ENCODE results near the gene SYCP2L. TPM values are rescaled to one million over a fixed set of nuclear protein-coding genes. Genes with fewer than 3 reads are reported as not detected.
"Not testable (repeated sequence)": the region's sequence is repeated elsewhere in the genome, so short reads cannot be mapped to it uniquely, and the experiment has no call there.

SYCP2L gene
- total and polyA plus RNA-seq, 2 donors (not counting 3 experiments of a cell fraction or from before 2014, with no cell fraction given), result not detected

DNA sequence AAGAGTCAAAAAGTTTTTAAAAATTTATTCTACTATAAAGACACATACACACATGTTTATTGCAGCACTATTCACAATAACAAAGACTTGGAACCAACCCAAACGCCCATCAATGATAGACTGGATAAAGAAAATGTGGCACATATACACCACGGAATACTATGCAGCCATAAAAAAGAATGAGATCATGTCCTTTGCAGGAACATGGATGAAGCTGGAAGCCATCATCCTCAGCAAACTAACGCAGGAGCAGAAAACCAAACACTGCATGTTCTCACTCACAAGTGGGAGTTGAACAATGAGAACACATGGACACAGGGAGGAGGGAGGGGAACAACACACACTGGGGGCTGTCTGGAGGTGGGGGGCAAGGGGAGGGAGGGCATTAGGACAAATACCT is 20.1 kb upstream of the SYCP2L start:
- dilution Hi-C loops (cut with MboI; ENCODE audit: extremely low pct_ligation_motif_present, low sequenced_read_pairs); BruUV-seq (replicated peaks); H3K4me2 ChIP-seq (ENCODE audit: insufficient read depth, low read length); FAIRE-seq; H4K20me1 ChIP-seq (replicated peaks; ENCODE audit: control insufficient read depth, extremely low read depth, insufficient read depth, low read length); H3K36me3 ChIP-seq (ENCODE audit: control insufficient read depth in 2 of 2, extremely low read depth in 1 of 2, insufficient read depth in 2 of 2, low read length in 2 of 2); intact Hi-C loops (cut with micrococcal nuclease); POLR2A ChIA-PET; H3K9ac ChIP-seq (replicated peaks; ENCODE audit: extremely low read depth, insufficient read depth, low read length); H3K27me3 ChIP-seq (ENCODE audit: control insufficient read depth in 2 of 2, insufficient read depth in 2 of 2, low read length in 2 of 2); H3K79me2 ChIP-seq (ENCODE audit: control insufficient read depth, insufficient read depth, low read length); H3K4me3 ChIP-seq (replicated peaks in 1 of 3; ENCODE audit: insufficient read depth in 1 of 3, low read depth in 1 of 3, low read length in 3 of 3); H3K9me1 ChIP-seq (replicated peaks; ENCODE audit: control insufficient read depth, extremely low read depth, insufficient read depth, low read length); H3K9me3 ChIP-seq (replicated peaks; ENCODE audit: control insufficient read depth, insufficient read depth, low read length); H3K4me1 ChIP-seq (ENCODE audit: control insufficient read depth, extremely low read depth, insufficient read depth, low read length); DNase-seq (ENCODE audit: low read depth, low spot score); CTCF ChIA-PET; H3K27ac ChIP-seq (ENCODE audit: insufficient read depth, low read depth, low read length); H2AFZ ChIP-seq (ENCODE audit: low read depth, low read length): not testable (repeated sequence)

DNA sequence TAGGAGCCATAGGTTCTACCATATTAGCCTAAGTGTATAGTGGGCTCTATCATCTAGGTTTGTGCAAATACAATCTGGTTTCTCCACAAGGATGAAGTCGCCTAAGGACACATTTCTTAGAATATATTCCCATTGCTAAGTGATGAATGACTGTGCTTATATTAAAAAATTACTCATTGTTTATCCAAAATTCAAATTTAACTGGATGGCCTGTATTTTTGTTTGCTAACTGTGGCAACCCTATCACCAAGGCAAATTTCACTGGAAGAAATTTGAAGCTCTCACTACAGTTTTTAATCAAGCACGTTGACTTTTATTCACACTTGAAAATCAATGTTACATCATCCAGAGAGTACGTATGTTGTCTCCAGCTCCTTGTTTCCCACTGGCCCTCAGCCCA is 18.9 kb upstream of the SYCP2L start:
- FAIRE-seq, result no peak

More for the DNA sequence above, 18.9 kb upstream of the SYCP2L start:
- Histone ChIP-seq H2AFZ (ENCODE audit: low read depth, low read length) (no peak overlapping the region), H3K27ac (ENCODE audit: insufficient read depth, low read depth, low read length) (no peak overlapping the region), H3K9ac (replicated peaks; ENCODE audit: extremely low read depth, insufficient read depth, low read length) (no peak overlapping the region), H3K27me3 (ENCODE audit: control insufficient read depth in 2 of 2, insufficient read depth in 2 of 2, low read length in 2 of 2) (no peaks in the 10 kb centered on the region), H3K9me1 (replicated peaks; ENCODE audit: control insufficient read depth, extremely low read depth, insufficient read depth, low read length) (no peaks in the 10 kb centered on the region), H4K20me1 (replicated peaks; ENCODE audit: control insufficient read depth, extremely low read depth, insufficient read depth, low read length) (no peaks in the 10 kb centered on the region), H3K79me2 (ENCODE audit: control insufficient read depth, insufficient read depth, low read length) (no peaks in the 10 kb centered on the region), H3K4me1 (ENCODE audit: control insufficient read depth, extremely low read depth, insufficient read depth, low read length) (no peaks in the 10 kb centered on the region), H3K4me3 (replicated peaks in 1 of 3; ENCODE audit: insufficient read depth in 1 of 3, low read depth in 1 of 3, low read length in 3 of 3) (no peak overlapping the region), H3K36me3 (ENCODE audit: control insufficient read depth in 2 of 2, extremely low read depth in 1 of 2, insufficient read depth in 2 of 2, low read length in 2 of 2) (no peaks in the 10 kb centered on the region), H3K4me2 (ENCODE audit: insufficient read depth, low read length) (no peak overlapping the region), H3K9me3 (replicated peaks; ENCODE audit: control insufficient read depth, insufficient read depth, low read length) (no peaks in the 10 kb centered on the region)
- ChIA-PET CTCF (no interaction called here), POLR2A (no interaction called here)
- dilution Hi-C loops (cut with MboI; ENCODE audit: extremely low pct_ligation_motif_present, low sequenced_read_pairs) (no loop called here), intact Hi-C loops (cut with micrococcal nuclease) (no loop called here)
- TF ChIP-seq POLR2AphosphoS5 (IDR thresholded peaks at IDR 0.05; ENCODE audit: insufficient read depth, low read depth, low read length) (no peak), MYC (IDR thresholded peaks at IDR 0.05; ENCODE audit: low read depth, low read length) (no peak), FOS (IDR thresholded peaks at IDR 0.05; ENCODE audit: borderline replicate concordance, insufficient read depth, low read length) (no peak), POLR2A (IDR thresholded peaks at IDR 0.05; ENCODE audit: low read depth, low read length) (no peak), GATA2 (IDR thresholded peaks at IDR 0.05; ENCODE audit: insufficient read depth, insufficient read length, low read depth, low read length) (no peak), EZH2 (IDR thresholded peaks at IDR 0.05; ENCODE audit: borderline replicate concordance, low read depth, low read length, severe bottlenecking) (no peak), JUN (IDR thresholded peaks at IDR 0.05; ENCODE audit: borderline replicate concordance, insufficient read depth, insufficient read length, low read depth) (no peak)
- TF ChIP-seq, protein P1, sequence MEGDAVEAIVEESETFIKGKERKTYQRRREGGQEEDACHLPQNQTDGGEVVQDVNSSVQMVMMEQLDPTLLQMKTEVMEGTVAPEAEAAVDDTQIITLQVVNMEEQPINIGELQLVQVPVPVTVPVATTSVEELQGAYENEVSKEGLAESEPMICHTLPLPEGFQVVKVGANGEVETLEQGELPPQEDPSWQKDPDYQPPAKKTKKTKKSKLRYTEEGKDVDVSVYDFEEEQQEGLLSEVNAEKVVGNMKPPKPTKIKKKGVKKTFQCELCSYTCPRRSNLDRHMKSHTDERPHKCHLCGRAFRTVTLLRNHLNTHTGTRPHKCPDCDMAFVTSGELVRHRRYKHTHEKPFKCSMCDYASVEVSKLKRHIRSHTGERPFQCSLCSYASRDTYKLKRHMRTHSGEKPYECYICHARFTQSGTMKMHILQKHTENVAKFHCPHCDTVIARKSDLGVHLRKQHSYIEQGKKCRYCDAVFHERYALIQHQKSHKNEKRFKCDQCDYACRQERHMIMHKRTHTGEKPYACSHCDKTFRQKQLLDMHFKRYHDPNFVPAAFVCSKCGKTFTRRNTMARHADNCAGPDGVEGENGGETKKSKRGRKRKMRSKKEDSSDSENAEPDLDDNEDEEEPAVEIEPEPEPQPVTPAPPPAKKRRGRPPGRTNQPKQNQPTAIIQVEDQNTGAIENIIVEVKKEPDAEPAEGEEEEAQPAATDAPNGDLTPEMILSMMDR (IDR thresholded peaks at IDR 0.05; ENCODE audit: extremely low read depth in 1 of 2, insufficient read depth in 1 of 2, low read depth in 1 of 2, low read length in 2 of 2), result no peak
- TF ChIP-seq, protein P2, sequence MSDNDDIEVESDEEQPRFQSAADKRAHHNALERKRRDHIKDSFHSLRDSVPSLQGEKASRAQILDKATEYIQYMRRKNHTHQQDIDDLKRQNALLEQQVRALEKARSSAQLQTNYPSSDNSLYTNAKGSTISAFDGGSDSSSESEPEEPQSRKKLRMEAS (IDR thresholded peaks at IDR 0.05; ENCODE audit: insufficient read depth, insufficient read length), result no peak
- DNase-seq (ENCODE audit: low read depth, low spot score), result no peak
- BruUV-seq (replicated peaks), result no TSS peak
